ENCODE data around the gene RTKN.
A peak's percentile ranks its signal among the peaks of the same experiment; 100 is the strongest.

DNA sequence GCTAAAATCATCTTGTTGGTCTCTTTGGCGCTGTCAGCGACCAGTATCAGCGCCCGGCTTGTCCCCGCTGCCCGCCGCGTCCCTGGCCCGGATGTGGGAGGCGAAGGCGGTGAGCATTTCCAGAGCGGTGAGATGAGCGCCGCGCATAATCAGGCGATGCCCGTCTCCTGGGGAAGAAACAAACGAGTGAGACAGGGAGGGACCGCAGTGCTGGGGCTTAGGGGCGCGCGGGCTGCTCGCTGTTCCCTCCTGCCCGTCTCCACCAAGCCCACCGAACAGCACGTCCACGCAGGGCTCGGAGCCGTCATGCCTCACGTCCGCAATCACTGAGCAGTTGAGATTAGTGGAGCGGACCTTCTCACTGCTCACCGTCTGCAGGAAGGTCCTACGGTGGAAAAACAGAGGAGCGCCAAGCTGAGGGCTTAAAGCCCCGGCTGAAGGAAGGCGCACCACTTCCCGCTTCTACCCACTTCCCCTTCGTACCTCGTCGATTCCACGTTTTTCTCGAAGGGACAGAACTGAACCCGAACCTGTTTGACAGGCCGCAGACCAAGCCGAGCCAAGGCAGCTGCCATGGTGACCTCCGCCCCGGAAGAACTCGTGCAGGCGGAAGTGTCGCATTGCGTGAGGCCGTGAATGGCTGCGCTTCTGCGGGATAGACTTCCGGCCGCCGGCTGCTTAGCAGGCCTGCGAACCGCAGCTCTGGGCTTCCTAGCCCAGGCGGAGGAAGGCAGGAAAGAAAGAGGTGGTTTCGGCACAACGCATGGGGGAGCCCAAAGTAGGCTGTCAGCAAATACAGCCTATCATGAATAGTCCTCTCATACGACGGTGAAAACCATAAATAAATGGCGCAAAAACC is 30.6 kb upstream of the RTKN start, which contains the start of gene MRPL53:
- TF ChIP-seq GATA2 (IDR thresholded peaks at IDR 0.05; ENCODE audit: low read depth, low read length) (peak; percentile 17; the same call in 1 of the 2 replicates), GATA3 (IDR thresholded peaks at IDR 0.05; ENCODE audit: low read depth, low read length) (no peak)

All from SH-SY5Y (cell line).